GM18526 (cell line): ENCODE results near the gene PCNT.

ENCODE experiments used
- POLR2A ChIP-seq: IDR thresholded peaks from 3 replicates; pipeline ENCODE4 v1.6.1; 2011; ENCODE audit not compliant: insufficient read length; ENCODE audit errors: extremely low read depth

Gene PCNT

DNA sequence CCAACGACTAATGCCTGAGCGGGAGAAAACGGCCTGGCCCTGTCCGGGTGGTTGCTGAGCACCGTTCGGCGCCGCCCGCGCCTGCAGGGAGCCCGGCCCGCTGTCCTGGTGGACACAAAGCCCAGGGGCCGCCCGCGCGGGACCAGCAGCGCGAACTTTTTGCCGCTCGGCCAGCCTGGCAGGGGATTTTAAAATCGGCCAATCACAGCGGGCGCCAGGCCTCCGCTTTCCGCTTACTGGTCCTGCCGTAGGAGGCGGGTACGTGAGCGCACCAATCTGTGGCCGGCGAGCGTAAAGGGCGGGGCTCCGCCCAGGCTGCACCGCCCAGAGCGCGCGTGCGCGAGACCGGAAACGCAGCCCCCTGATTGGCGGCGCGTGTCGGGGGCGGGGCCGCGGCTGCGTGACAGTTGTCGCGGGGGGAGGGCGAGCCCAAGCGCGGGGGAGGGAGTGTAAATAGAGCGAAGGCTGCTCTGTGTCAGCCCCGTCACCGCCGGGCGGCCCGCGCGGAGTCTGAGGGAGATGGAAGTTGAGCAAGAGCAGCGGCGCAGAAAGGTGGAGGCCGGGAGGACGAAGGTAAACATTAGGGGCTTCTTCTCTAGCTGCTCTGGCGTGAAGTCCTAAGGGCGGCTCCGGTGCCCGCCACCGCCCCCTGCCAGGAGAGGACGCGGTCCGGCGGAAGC lies at the start of gene PCNT, which contains the start of gene C21orf58:
TSS of gene PCNT (plus strand) at position 447 of the 680 bp plus-strand sequence. CDS start at position 520, 73 bp downstream.
TSS of gene C21orf58 (minus strand) at position 161 of the 680 bp plus-strand sequence. CDS start 1,132 bp downstream, outside the sequence.
- peak; percentile 78 for TF ChIP-seq POLR2A

- TF ChIP-seq POLR2A, result no peak
These were observed 49.1 kb upstream of the PCNT start for GRCh38 chr21:46274797-46275390.

- no peak for TF ChIP-seq POLR2A
These were observed 39.8 kb upstream of the PCNT start for GRCh38 chr21:46284077-46284644.

DNA sequence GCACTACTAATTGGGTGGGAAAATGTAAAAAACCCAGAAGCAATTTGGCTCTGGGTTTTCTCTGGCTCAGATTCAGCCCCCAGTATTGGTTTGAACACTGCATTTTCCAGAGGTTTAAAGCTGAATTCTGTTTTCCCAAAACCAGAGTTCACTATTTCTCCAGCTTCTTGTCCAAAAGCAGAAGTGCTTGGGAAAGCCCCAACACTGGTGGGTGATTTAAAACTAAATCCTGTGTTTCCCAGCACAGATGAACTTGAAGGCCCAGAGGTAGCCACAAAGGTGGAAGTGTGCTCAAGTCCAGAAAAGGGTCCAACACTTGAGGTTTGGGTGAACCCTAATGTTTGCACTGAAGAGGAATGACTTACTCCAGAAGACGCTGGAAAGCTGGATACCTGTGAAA lies 39.2 kb upstream of the PCNT start:
- no peak for TF ChIP-seq POLR2A

DNA sequence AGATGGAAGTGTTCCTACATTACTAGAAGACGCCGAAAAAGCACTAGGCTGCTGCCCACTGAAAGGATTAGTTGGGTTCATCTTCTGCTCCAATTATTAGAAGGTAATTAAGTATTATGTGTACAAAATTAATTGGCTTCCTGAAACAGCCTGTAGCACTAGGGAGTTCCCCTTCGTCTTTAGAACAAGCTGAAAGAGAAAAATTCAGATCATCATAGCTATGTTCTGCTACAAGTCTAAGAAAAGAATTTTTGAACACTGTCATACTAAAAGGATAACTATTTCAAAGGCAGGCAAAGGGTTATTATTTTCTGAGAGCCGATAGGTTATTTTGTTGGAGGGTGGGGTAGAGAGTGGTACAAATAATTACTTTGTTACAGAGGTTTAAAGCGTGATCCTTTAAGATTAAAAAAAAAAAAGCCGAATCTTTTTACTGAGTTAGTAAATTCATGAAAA lies 38.7 kb upstream of the PCNT start, which contains the start of gene MCM3AP:
TSS of gene MCM3AP (minus strand) at position 406 of the 456 bp plus-strand sequence. CDS start at position 81, 325 bp downstream.
- TF ChIP-seq POLR2A, result no peak

DNA sequence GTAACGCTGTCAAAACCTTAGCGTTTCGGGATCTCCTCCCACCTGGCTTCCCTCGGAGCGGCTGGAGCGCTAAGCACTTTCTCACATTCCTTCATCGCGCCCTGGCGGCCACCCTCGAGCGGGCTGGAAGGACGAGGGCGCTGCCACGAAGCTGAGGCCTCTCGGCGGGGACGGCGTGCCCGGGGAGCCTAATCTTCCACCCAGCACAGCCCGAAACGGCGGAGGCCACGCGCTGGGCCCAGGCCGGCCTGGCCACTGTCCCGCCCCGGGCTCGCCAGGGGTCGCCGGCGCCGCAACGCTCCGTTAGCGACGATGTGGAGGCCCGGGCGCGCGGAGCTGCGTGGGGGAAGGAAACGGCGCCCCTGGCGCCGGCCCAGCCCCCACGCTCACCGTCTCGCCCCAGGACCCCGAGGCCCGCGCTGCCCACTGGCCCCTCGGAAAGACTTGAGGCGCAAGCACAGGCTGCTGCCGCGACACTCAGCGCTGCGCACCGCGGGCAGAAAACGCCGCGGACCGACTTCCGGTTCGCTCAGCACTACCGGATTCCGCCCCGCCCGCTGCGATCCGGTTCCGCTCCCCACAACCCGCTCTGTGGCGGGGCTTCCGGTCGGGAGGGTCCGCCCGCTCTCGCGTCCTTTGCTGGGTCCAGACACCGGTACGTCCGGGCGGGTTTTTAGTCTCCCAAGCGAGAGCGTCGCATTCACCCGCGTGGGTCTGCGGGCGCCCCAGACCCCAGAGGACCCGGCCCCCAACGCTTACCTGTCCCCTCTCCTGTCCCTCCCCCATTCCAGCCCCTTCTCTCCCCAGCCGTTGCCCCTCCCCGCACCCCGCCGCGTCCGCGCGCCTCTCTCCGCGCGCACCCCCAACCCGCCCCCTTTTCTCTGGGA lies 38.0 kb upstream of the PCNT start, which contains the start of gene YBEY:
TSS of gene YBEY (plus strand) at position 582 of the 887 bp plus-strand sequence. CDS start 572 bp downstream, outside the sequence.
- TF ChIP-seq POLR2A, result peak; percentile 81

DNA sequence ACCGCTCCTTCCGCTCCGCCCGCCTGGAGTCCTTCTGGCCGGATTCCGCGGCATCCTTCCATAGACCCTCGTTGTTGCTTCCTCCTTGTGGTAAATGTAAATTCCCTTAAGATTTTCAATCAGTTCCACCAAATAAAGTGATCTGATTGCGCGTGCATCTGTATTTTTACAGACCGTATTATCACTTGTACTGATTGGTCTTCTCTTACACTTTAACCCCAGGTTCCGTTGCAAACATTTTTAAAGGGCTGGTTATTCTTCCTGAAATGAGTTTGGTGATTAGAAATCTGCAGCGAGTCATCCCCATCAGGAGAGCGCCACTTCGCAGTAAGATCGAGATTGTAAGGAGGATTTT lies 37.3 kb upstream of the PCNT start:
- TF ChIP-seq POLR2A, result no peak

GRCh38 chr21:46287541-46287940 lies 36.4 kb upstream of the PCNT start:
- TF ChIP-seq POLR2A, result no peak

DNA sequence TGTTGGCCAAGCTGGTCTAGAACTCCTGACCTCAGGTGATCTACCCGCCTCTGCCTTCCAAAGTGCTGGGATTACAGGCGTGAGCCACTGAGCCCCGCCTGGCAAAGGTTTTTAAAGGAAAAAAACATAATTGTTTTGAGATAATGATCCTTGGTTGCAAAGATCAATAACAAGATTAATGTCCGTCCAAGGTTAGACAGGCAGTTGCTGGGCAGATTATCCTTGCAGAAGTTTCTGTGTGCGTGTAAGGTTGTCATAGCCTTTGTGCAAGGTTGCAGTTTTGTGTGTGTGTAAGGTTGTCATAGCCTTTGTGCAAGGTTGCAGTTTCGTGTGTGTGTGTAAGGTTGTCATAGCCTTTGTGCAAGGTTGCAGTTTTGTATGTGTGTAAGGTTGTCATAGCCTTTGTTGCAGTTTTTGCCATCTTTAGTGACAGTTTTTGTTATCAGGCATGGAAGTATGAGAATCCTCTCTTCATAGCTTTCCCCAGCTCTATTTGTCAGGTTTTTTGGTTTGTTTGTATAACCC lies 34.2 kb upstream of the PCNT start:
- no peak for TF ChIP-seq POLR2A

DNA sequence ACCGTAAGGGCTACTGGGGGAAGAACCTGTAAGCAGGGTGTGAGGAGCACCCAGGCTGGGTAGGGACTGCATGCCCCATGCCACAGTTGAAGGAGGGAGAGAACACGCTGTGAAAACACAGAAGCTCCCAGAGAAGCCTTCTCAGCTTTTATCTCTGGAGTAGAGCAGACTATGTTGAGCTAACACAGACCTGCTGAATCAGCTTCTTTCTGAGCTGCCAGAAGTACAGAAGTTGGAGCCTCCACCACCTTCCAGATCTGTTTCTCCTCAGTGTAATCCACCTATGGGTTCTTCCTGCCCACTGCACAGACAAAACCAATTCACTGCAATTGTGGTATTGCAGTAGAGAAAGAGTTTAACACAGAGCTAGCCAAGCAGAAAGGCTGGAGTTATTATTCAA lies 32.4 kb upstream of the PCNT start:
- no peak for TF ChIP-seq POLR2A

DNA sequence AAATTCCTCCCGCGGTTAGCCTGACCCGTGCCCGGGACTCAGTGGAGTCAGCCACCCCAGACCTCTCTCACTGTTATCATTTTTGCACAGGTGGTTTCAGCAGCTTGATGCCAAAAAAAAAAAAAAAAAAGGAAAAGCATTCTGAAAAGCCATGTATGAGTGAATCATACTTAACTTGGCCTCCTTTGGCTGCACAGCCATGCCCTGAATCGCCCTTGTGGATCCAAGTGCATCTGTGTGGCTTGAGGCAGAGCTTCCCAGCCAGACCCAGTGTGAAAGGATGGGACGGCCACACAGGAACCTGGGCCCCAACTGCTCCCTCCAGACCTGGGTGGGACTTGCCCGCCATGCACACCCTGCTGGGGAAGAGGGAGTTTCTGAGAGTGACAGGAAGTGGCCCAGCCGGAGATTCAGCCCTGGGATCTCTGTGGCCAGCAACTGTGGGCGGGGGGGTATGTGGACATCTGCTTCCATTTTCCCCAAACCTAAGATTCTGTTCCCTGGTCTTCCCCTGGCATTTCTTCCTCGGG lies 29.2 kb upstream of the PCNT start:
- no peak for TF ChIP-seq POLR2A

DNA sequence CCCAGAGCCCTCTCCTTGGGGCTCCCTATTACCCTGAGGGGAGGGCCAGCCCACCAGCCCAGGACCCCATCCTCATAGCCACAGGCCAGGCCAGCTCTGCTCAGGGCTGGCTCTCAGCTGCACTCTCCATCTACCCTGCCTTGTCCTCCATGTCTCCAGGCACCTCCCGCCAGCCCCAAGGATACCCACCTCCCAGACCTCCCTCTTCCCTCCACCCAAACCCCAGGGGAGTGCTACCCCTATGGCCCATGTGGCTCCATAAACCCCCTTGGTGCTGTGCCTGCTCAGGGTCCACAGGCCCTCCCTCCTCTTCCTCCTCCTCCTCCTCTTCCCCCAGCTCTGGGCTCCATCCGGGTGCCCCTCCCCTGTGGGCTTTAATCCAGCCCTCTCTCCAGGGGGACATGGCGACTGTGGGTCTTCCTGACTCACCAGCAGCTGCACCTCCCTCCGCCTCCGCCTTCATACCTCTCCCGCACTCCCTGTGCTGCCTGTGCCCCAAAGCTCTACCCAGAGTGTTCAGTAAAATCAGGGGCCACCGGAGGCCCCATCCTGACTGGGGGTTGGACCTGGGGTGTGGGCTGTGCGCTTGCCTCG lies 28.7 kb upstream of the PCNT start:
- no peak for TF ChIP-seq POLR2A

DNA sequence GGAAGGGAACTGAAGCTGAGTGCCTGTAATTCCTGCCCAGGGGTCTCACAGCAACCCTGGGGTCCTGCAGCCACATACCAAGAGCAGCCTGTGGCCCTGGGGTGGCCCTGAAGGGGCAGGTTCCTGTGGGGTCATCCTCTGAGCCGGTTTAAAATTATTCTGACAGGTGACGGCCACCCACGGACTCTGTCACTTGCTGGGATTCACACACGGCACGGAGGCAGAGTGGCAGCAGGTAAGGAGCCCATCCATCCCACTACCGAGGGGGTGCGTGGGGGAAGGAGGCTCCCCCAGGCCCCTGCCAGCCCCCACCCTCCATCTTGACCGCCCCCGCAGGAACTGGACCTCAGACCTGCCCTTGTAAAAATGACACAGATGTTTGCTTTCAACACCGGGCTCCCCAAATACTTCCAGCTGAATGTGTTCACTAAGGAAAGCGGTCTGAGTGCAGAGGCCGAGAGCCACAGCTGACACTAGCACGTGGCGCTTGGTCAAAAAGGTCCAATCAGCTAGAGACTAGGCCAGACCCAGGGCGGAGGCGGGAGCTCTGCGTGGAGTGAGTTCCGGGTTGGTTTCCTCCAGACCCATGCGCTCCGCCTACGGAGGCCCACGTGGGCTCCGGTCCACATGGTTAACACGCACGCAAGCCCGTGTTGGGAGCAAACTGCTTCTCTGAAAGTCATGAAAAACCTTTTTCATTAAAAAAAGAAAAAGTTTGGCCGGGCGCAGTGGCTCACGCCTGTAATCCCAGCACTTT lies 27.8 kb upstream of the PCNT start:
- no peak for TF ChIP-seq POLR2A
